CD4-positive, alpha-beta T cell (primary cell): ENCODE measurements around the gene PLXNB2. TPM values are rescaled to one million over a fixed set of nuclear protein-coding genes. Genes with fewer than 3 reads are reported as not detected.

Source experiments
- ATAC-seq: fragments of 200-7000 bp; cut with Tn5 transposase; one replicate; pipeline ENCODE4 v1.10.0; 2022; ENCODE audit warnings: mild to moderate bottlenecking; ENCODE audit not compliant: poor library complexity
- CTCF ChIA-PET: fragments of 350-600 bp; sonication (Branson Sonifier 250); formaldehyde crosslinking; loops from one replicate; lab custom pipeline; 2021; ENCODE audit warnings: antibody characterized with exemption, inconsistent platforms; lab: Charles Lee
- POLR2A ChIA-PET: fragments of 350-600 bp; sonication (Branson Sonifier 250); formaldehyde crosslinking; loops from one replicate; lab custom pipeline; 2021; ENCODE audit warnings: antibody characterized with exemption, inconsistent platforms; lab: Charles Lee
- DNase-seq, 14 experiments: peaks; one replicate each; pipeline ENCODE4 v3.0.0-alpha.2; 2013 to 2020; ENCODE audit warnings: mixed read lengths in 2 of 14
- H3K27ac ChIP-seq, 2 donors: one replicate each; pipeline versions ENCODE4 v1.5.1 to v1.7.0; 2013; ENCODE audit warnings: low read length in 2 of 2, low read depth in 1 of 2, mild to moderate bottlenecking in 1 of 2
- H3K27me3 ChIP-seq, 2 experiments: 1 replicate in 1 of 2; 2 replicates in 1 of 2; pipeline versions ENCODE4 v1.6.1 to v1.7.0; 2013; ENCODE audit warnings: low read length in 2 of 2, control low read depth in 1 of 2, mild to moderate bottlenecking in 1 of 2, moderate library complexity in 1 of 2; ENCODE audit not compliant: insufficient read depth in 2 of 2, control insufficient read depth in 1 of 2
- H3K36me3 ChIP-seq: one replicate; pipeline ENCODE4 v1.6.1; 2013; ENCODE audit warnings: low read length, control low read depth; ENCODE audit not compliant: insufficient read depth
- H3K4me1 ChIP-seq: one replicate; pipeline ENCODE4 v1.6.1; 2013; ENCODE audit warnings: low read length, control low read depth; ENCODE audit not compliant: insufficient read depth
- H3K4me3 ChIP-seq: one replicate; pipeline ENCODE4 v1.5.1; 2013; ENCODE audit warnings: mild to moderate bottlenecking, low read length, moderate library complexity
- H3K9me3 ChIP-seq, 2 experiments: 1 replicate in 1 of 2; 2 replicates in 1 of 2; pipeline versions ENCODE4 v1.6.1 to v1.7.0; 2013; ENCODE audit warnings: low read length in 2 of 2, mild to moderate bottlenecking in 2 of 2, control low read depth in 1 of 2, moderate library complexity in 1 of 2; ENCODE audit not compliant: control insufficient read depth in 1 of 2, insufficient read depth in 1 of 2
- H3K27ac Mint-ChIP-seq: one replicate; pipeline ENCODE4 v1.8.0; 2020; ENCODE audit warnings: mixed read lengths
- H3K27me3 Mint-ChIP-seq: one replicate; pipeline ENCODE4 v1.8.0; 2021; ENCODE audit warnings: mixed read lengths
- H3K36me3 Mint-ChIP-seq: one replicate; pipeline ENCODE4 v1.8.0; 2021; ENCODE audit warnings: low read depth, mixed read lengths
- H3K4me1 Mint-ChIP-seq: one replicate; pipeline ENCODE4 v1.8.0; 2021; ENCODE audit warnings: low read depth, mixed read lengths
- H3K4me3 Mint-ChIP-seq: one replicate; pipeline ENCODE4 v1.8.0; 2020; ENCODE audit warnings: mild to moderate bottlenecking, mixed read lengths
- H3K9me3 Mint-ChIP-seq: one replicate; pipeline ENCODE4 v1.8.0; 2020; ENCODE audit warnings: mixed read lengths
- CTCF ChIP-seq: fragments of 200-600 bp; IDR thresholded peaks from one replicate; pipeline ENCODE4 v1.8.0; 2022; ENCODE audit warnings: antibody characterized with exemption, mild to moderate bottlenecking
- intact Hi-C, 2 experiments: fragments of 100-400 bp; cut with DNase I in 1 of 2; cut with micrococcal nuclease in 1 of 2; formaldehyde crosslinking; loops; one replicate each; pipeline versions ENCODE4 v1.15.1 to v1.9.0; 2023 to 2025; cut with DNase I, micrococcal nuclease
- total RNA-seq, 174 experiments: library from RNA in 2 of 174; stranded (reverse) in 2 of 174; gene quantifications; one replicate each; pipeline ENCODE4 v1.2.3 and lab custom pipeline; 2021 to 2026

The PLXNB2 gene
- total RNA-seq, 2 experiments from 2014 or later, result 2.8 to 3.9 TPM

GRCh38 chr22:50299785-50300619 lies 7.4 kb downstream of the PLXNB2 start:
- no peaks in the 10 kb centered on the region for H3K36me3 Mint-ChIP-seq
- H3K4me3 Mint-ChIP-seq, result no peak overlapping the region
- TF ChIP-seq CTCF, result no peak
- DNase-seq (no peak), ATAC-seq (no peak)
- Histone ChIP-seq H3K4me3 (no peak overlapping the region), H3K36me3 (no peaks in the 10 kb centered on the region), H3K27ac (no peak overlapping the region), H3K27me3 (peaks cover 23 to 29% of the 10 kb centered on the region in 2 experiments), H3K9me3 (peaks cover 0 to 7% of the 10 kb centered on the region in 2 experiments), H3K4me1 (no peaks in the 10 kb centered on the region)
- ChIA-PET POLR2A (no interaction called here), CTCF (no interaction called here)
- no peaks in the 10 kb centered on the region for H3K4me1 Mint-ChIP-seq
- intact Hi-C loops, result no loop called here
- no peak overlapping the region for H3K27ac Mint-ChIP-seq
- H3K27me3 Mint-ChIP-seq, result peaks cover 40% of the 10 kb centered on the region
- H3K9me3 Mint-ChIP-seq, result no peaks in the 10 kb centered on the region

GRCh38 chr22:50298937-50299784 lies 8.3 kb downstream of the PLXNB2 start:
- Histone ChIP-seq H3K27me3 (peaks cover 25% of the 10 kb centered on the region in 2 experiments), H3K36me3 (no peaks in the 10 kb centered on the region), H3K4me1 (no peaks in the 10 kb centered on the region), H3K4me3 (no peak overlapping the region), H3K9me3 (peaks cover 0 to 5% of the 10 kb centered on the region in 2 experiments), H3K27ac (no peak overlapping the region)
- peak; percentile 29 for ATAC-seq
- peaks cover 37% of the 10 kb centered on the region for H3K27me3 Mint-ChIP-seq
- intact Hi-C loops, result no loop called here
- ChIA-PET POLR2A (no interaction called here), CTCF (no interaction called here)
- no peaks in the 10 kb centered on the region for H3K36me3 Mint-ChIP-seq
- no peak for DNase-seq
- no peak overlapping the region for H3K4me3 Mint-ChIP-seq
- no peak for TF ChIP-seq CTCF
- no peaks in the 10 kb centered on the region for H3K4me1 Mint-ChIP-seq
- H3K9me3 Mint-ChIP-seq, result no peaks in the 10 kb centered on the region
- no peak overlapping the region for H3K27ac Mint-ChIP-seq

- TF ChIP-seq CTCF, result no peak
- Mint-ChIP-seq H3K9me3 (no peaks in the 10 kb centered on the region), H3K36me3 (no peaks in the 10 kb centered on the region), H3K4me3 (no peak overlapping the region), H3K27me3 (peaks cover 34% of the 10 kb centered on the region), H3K4me1 (no peaks in the 10 kb centered on the region), H3K27ac (no peak overlapping the region)
- intact Hi-C loops, result no loop called here
- POLR2A ChIA-PET, result no interaction called here
- Histone ChIP-seq H3K9me3 (no peaks in the 10 kb centered on the region), H3K27me3 (peaks cover 22% of the 10 kb centered on the region in 2 experiments), H3K4me3 (no peak overlapping the region), H3K27ac (no peak overlapping the region), H3K36me3 (no peaks in the 10 kb centered on the region), H3K4me1 (peaks cover 3% of the 10 kb centered on the region)
- CTCF ChIA-PET, result no interaction called here
- no peak for DNase-seq
- no peak for ATAC-seq
These were observed 9.2 kb downstream of the PLXNB2 start for GRCh38 chr22:50298266-50298637.
